Inferior parietal cortex (tissue), 1 donor: ENCODE measurements around the gene CGB3.
"Not testable (repeated sequence)": the region's sequence is repeated elsewhere in the genome, so short reads cannot be mapped to it uniquely, and the experiment has no call there.

Experiments
- DNase-seq: peaks from one replicate; pipeline ENCODE4 v3.0.0-alpha.2; 2016; ENCODE audit errors: extremely low spot score

Gene CGB3

DNA sequence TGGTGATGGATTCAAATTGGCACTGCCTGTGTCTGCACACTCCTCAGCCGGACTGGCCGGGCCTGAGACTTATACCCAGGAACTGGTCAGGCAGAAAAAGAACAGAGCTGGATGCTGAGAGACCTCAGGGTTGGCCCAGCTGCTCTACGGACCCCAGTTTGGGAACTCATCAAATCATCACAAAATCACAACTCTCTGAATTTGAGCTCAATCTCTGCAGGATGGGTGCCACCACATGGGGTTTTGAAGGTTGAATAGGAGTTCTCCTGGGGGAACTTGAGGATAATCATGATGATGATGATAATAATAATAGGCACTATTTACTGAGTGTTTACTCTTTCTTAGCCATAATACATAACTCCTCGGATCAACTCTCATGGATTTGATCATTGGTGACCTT, 18.5 kb upstream of the CGB3 start:
- not testable (repeated sequence) for DNase-seq

DNA sequence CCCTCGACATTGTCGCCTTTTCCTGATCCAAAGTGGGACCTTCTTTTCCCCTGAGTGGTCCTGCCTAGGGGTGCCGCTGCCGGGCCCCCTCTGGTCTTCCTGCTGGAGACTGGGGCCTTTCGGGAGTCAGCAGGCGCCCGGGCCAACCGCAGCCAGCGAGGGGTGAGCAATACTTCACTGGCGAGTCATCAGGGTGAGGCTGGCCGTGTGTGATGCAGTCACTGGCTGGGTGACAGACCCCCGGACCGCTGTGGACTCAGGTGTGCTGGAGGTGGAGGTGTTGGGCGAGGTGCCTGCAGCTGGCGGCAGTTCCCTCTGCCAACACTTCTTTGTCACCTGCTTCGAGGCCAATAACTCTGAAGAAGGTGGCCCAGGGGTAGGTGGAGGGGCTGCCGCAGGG, 18.0 kb upstream of the CGB3 start:
- DNase-seq: no peak

DNA sequence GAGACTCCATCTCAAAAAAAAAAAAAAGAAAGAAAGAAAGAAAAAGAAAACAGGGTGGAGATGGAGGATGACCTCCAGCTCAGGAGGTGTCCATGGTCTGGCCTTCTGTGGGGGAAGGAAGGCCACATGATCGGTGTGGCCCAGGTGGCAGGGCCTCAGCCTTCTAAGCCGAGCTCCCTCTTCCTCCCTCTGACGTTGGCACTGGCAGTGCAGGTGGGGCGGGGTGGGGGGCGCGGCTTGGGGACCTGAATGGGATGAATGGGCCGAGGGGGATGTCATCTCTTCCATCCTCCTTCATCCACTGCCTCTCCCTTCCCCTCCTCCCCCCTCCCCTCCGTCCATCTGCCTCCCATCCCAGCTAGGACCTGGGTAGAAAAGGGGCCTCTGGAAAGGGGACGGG, 15.6 kb upstream of the CGB3 start:
- not testable (repeated sequence) for DNase-seq

DNA sequence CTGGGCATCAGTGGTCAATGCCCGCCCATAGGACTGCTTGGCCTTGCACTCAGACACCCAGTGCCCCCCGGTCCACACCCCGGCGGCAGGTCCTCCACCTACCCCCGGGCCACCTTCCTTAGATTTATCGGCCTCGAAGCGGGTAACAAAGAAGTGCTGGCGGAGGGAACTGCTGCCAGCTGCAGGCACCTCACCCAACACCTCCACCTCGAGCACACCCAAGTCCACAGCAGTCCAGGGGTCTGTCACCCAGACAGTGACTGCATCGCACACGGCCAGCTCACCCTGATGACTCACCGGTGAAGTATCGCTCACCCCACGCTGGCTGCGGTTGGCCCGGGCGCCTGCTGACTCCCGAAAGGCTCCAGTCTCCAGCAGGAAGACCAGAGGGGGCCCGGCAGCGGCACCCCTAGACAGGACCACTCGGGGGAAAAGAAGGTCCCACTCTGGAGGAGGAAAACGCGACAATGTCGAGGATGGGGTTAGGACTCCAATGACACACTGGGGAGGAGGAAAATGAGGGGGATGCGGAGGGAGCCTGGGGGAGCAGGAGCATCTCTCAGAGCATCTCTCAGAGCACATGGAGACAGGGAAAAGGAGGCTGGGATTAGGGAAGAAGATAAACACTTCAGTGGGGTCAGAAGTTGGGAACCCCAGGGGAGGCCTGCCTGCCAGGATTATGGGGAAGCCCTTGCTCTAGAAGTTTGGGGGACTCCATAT, 14.6 kb upstream of the CGB3 start:
- not testable (repeated sequence) for DNase-seq

DNA sequence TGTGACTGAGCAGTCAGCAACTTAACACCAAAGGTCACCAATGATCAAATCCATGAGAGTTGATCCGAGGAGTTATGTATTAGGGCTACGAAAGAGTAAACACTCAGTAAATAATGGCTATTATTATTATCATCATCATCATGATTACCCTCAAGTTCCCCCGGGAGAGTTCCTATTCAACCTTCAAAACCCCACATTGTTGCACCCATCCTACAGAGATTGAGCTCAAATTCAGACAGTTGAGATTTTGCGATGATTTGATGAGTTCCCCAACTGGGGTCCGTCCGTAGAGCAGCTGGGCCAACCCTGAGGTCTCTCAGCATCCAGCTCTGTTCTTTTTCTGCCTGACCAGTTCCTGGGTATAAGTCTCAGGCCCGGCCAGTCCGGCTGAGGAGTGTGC, 14.0 kb upstream of the CGB3 start:
- DNase-seq: not testable (repeated sequence)

DNA sequence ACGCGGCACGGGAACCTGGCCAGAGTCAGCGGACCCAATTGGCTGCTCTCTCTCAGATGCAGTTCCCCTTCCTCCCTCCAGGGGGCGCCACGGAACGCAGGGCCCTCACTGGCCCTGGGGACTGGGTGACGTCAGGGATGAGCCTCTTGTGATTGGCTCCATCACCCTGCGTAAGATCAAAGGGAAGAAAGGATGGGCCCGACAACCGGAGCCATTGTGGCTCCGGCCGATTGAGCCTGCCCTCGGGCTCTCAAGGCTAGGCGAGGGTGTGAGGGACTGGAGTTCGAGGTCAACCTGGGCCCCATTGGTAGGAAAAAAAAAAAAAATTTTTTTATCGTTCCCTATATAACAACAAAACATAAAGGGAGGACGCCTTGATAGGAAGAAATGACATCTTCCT, 12.7 kb upstream of the CGB3 start, which contains the start of gene CGB1:
TSS of gene CGB1 (minus strand) at position 81 of the 400 bp plus-strand sequence. CDS start 184 bp downstream, outside the sequence.
- DNase-seq: not testable (repeated sequence)

DNA sequence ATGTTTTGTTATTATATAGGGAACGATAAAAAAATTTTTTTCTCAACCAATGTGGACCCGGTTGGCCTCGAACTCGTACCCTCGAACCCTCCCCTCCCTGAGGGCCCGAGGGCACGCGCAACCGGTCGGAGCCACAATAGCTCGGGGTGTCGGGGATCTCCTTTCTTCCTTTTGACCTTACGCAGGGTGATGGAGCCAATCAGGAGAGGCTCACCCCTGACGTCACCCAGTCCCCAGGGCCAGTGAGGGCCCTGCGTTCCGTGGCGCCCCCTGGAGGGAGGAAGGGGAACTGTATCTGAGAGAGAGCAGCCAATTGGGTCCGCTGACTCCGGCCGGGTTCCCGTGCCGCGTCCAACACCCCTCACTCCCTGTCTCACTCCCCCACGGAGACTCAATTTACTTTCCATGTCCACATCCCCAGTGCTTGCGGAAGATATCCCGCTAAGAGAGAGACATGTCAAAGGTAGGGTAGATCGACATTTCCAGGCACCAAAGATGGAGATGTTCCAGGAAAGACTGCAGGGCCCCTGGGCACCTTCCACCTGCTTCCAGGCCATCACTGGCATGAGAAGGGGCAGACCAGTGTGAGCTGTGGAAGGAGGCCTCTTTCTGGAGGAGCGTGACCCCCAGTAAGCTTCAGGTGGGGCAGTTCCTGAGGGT, 7.6 kb upstream of the CGB3 start, which contains the start of gene CGB2:
TSS of gene CGB2 (plus strand) at position 249 of the 660 bp plus-strand sequence. CDS start at position 455, 206 bp downstream.
- not testable (repeated sequence) for DNase-seq

DNA sequence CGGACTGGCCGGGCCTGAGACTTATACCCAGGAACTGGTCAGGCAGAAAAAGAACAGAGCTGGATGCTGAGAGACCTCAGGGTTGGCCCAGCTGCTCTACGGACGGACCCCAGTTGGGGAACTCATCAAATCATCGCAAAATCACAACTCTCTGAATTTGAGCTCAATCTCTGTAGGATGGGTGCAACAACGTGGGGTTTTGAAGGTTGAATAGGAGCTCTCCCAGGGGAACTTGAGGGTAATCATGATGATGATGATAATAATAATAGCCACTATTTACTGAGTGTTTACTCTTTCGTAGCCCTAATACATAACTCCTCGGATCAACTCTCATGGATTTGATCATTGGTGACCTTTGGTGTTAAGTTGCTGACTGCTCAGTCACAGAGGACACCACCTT, 6.2 kb upstream of the CGB3 start:
- DNase-seq: not testable (repeated sequence)

DNA sequence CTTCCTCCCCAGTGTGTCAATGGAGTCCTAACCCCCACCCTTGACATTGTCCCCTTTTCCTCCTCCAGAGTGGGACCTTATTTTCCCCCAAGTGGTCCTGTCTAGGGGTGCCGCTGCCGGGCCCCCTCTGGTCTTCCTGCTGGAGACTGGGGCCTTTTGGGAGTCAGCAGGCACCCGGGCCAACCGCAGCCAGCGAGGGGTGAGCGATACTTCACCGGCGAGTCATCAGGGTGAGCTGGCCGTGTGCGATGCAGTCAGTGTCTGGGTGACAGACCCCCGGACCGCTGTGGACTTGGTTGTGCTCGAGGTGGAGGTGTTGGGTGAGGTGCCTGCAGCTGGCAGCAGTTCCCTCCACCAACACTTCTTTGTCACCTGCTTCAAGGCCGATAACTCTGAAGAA, 5.6 kb upstream of the CGB3 start:
- DNase-seq: not testable (repeated sequence)

DNA sequence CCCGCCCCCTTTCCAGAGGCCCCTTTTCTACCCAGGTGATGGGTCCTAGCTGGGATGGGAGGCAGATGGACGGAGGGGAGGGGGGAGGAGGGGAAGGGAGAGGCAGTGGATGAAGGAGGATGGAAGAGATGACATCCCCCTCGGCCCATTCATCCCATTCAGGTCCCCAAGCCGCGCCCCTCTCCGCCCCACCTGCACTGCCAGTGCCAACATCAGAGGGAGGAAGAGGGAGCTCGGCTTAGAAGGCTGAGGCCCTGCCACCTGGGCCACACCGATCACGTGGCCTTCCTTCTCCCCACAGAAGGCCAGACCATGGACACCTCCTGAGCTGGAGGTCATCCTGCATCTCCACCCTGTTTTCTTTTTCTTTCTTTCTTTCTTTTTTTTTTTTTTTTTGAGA, 4.6 kb upstream of the CGB3 start:
- DNase-seq: not testable (repeated sequence)

DNA sequence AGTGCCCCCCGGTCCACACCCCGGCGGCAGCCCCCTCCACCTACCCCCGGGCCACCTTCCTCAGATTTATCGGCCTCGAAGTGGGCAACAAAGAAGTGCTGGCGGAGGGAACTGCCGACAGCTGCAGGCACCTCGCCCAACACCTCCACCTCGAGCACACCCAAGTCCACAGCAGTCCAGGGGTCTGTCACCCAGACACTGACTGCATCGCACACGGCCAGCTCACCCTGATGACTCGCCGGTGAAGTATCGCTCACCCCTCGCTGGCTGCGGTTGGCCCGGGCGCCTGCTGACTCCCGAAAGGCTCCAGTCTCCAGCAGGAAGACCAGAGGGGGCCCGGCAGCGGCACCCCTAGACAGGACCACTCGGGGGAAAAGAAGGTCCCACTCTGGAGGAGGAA, 1.5 kb upstream of the CGB3 start:
- not testable (repeated sequence) for DNase-seq

DNA sequence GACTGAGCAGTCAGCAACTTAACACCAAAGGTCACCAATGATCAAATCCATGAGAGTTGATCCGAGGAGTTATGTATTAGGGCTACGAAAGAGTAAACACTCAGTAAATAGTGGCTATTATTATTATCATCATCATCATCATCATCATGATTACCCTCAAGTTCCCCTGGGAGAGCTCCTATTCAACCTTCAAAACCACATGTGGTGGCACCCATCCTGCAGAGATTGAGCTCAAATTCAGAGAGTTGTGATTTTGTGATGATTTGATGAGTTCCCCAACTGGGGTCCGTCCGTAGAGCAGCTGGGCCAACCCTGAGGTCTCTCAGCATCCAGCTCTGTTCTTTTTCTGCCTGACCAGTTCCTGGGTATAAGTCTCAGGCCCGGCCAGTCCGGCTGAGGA, 955 bp upstream of the CGB3 start:
- DNase-seq: not testable (repeated sequence)

DNA sequence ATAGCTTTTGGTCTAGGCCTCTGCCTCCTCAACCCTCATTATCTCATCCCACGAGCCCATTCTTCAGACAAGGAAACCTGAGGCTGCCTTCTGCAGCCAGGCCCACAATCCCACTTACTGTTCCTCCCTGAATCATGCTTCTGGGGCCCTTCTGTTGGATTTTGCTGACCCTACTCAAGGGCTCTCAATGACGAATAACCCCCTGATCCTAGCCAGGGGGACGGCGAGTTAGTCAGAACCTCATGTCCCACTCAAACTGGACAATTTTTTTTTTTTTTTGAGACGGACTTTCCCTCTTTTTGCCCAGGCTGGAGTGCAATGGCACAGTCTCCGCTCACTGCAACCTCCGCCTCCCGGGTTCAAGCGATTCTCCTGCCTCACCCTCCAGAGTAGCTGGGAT, 2.0 kb downstream of the CGB3 start:
- DNase-seq: no peak

DNA sequence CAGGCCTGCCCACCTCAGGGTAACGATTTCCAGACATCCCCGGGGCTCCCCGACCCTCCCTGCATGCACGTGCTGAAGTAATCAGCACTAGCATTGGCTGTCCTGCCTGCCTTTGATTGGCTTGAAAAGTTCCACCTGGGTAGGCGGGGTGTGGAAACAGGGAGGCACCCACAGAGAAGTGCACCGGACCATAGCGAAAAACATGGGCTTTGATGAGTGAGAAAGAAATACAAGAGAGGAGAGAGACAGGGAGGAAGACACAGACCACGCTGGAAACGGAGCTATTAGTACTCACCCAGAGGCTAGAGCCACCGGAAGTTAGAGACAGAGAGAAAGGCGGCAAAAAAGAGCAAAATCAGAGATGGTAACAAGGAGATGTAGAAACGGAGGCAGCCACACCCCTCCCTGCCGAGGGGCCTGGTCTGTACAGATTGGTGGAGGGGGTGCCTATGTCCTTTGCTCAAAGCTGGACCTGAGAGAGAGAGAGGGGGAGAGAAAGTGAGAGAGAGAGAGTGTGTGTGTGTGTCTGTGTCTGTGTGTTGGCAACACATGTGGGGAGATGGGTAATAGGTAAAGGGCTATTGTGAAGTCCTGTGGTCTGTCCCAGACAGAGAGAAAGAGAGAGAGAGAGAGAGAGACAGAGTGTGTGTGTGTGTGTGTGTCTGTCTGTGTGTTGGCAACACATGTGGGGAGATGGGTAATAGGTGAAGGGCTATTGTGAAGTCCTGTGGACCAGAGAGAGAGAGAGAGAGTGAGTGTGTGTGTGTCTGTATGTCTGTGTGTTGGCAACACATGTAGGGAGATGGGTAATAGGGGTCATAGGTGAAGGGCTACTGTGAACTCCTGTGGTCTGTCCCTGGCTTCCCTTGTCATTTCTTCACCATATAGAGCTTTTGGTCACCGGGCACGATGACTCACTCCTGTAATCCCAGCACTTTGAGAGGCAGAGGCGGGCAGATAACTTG, 2.9 kb downstream of the CGB3 start:
- no peak for DNase-seq

DNA sequence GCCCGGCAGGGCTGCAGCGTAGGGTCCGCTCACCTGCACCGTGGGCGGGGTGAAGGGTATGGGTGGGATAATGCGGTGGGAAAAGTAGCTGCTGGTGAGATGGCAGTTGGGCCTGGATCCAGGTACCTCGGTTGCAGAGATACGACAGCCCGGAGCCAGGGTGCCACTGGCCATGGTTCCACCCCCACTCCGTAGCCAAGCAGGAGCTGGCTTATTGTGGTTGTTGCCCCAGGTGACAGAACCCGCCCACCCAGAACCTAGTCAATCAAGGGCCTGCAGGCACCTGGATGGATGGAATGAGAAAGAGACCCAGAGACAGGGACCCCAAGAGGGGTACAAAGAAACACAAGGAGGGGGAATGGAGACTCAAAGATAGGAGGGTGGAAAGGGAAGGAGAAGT, 3.8 kb downstream of the CGB3 start:
- DNase-seq: no peak

DNA sequence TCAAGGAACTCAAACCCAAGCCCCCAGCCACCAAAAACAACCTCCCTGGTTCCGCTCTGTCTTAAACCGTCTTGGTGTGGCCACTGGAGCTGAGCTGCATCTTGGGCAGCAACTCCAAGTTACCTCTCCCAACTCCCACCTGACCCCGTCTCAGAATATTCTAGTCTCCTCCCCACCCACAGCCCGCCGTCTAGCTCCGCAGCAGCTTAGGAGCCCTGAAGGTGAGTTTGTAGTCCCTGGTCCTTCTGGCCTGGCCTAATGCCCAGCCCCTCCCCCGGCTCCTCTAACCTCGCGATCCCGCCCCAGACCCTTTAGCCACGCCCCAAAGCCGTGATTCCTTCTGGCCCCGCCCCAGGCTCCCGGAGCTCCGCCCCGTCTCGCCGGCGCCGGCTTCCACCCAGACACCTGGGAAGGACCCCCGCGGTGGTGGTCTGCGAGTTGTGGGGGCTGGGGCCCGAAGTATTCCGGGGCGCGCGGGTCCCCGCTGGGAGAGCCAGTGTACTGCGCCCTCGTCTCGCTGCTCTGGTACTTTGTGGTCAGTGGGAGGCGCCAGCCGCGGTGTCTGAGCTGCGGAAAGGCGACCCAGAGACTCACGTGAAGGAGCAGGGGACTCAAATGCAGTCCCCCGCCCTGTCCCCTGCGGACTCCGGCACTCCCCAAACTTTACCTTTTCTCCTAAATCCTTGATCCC, 4.7 kb downstream of the CGB3 start:
- DNase-seq: no peak

DNA sequence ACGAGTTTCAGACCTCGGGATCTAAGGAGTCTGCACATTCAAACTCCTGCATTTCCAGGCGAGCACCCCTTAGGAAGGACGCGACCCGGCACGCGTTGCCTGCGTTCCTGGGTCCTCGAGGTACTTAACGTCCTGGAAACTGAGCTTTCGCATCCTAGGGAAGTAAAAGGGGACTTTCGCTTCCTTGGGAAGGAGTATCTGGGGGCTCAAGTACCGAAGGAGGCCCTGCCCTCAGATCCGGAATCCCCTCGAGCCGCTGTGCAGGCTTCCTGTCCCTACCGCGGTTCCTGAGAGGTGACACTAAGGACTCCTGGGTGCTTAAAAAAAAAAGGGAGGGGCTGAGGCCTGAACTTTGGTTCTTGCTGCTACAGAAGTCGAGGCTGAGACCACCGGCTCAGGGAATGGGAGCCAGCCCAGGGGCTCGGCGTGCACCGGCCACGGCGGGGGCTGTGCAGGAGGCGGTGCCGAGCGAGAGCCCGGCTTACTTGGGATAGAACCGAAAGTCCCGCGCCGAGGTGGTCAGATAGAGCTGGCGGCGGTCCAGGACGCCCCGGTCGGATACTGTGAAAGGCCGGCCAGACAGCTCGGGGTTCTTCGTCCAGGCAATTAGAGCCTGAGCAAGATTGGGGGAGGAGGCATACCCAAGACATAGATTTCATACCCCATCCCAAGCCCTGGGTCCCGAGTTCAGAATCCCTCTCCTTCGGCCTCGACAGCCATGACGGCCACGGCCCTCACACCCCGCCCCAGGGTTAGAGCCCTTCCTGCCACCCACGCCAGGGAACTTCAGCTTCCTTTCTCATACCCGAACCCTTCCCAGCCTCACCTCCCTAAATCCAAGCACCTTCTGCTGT, 5.5 kb downstream of the CGB3 start:
- not testable (repeated sequence) for DNase-seq

DNA sequence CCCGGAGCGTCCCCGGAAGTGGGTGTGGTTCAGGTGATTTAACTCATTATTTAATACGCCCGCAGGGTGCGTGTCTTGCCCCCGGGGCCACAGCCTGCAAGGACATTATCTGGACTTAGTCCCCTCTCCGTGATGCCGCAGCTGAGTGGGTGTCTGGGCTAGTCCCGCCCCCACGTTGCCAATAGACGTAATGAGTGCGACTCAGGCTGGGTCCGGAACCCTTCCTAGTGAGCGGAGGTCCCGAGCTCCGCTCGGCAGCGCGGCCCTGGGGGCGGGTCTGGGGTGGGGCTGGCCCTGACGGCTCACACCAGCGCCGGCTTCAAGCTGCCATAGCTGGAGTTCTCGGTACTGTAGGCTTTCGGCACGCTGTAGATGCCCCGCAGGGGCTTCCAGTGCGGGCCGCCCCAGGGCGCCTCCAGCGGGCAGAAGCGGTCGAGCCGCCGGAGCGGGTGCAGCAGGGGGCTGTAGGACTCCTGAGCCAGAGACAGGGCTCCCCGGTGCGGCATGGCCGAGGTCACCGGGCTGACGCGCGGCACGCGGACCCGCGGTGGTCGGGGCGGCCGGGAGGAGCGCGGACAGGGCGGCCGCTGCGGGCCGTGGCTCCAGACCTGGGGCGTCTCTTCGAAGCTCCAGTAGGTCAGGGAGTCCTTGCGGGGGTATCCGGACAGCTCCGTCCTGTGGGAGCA, 6.3 kb downstream of the CGB3 start:
- no peak for DNase-seq

DNA sequence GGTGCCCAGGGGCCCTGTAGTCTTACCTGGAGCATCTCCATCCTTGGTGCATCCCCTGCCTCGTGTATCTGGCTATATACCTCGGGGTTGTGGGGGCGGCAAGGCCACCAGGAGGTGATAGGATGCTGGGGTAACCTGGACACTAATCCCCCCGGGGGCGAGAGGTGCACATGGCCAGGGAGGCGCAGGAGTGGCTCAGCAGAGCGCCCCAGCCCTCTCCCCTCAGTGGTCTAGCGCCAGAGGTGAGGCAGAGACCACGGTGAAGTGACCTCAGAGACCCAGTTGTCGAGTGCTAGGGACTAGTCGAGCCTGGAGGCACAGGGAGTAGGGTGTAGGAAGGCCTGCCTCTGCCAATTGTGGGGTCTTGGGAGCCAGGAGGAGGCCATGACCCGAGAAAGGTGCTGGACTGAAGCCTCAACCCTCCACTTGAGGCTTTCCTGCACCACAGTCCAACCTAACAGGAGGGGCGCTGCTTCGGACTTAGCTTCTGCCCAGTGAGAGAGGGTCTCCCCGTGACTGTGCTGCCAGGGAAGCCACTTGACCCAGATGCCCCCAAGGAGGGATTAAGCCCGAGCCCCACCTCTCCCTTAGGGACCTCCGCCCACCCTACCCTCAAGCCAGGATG, 7.0 kb downstream of the CGB3 start, which contains the start of gene LHB:
TSS of gene LHB (minus strand) at position 51 of the 625 bp plus-strand sequence. CDS start at position 41, 10 bp downstream.
- no peak for DNase-seq
